ENCODE data around the gene SP6. TPM values are rescaled to one million over a fixed set of nuclear protein-coding genes. Genes with fewer than 3 reads are reported as not detected.

Gene SP6
- polyA plus RNA-seq, 1 experiment = 0.04 TPM

DNA sequence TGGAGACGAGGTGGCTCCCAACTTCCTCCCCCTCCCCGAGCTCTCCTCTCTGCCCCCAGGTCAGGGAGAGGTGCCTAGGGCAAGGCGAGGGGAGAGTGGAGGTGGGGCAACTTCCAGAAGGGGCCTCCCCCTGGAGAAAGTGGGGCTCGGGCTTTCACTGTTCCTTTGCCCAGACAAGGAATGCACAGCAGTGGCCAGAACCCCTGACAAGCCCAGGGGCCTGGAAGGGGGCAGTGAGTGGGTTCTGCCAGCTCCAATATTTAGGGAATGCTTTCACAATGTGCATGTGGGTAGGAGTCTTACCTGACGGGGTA, 33.4 kb upstream of the SP6 start:
- Histone ChIP-seq H3K9me3 (ENCODE audit: control insufficient read depth, insufficient read depth, low read length) (no peaks in the 10 kb centered on the region), H3K27me3 (ENCODE audit: control insufficient read depth, insufficient read depth, low read length) (peaks cover 3% of the 10 kb centered on the region), H3K4me3 (ENCODE audit: low read depth, low read length) (no peak overlapping the region), H3K27ac (ENCODE audit: low read depth, low read length) (no peak overlapping the region)
- TF ChIP-seq, protein P1, sequence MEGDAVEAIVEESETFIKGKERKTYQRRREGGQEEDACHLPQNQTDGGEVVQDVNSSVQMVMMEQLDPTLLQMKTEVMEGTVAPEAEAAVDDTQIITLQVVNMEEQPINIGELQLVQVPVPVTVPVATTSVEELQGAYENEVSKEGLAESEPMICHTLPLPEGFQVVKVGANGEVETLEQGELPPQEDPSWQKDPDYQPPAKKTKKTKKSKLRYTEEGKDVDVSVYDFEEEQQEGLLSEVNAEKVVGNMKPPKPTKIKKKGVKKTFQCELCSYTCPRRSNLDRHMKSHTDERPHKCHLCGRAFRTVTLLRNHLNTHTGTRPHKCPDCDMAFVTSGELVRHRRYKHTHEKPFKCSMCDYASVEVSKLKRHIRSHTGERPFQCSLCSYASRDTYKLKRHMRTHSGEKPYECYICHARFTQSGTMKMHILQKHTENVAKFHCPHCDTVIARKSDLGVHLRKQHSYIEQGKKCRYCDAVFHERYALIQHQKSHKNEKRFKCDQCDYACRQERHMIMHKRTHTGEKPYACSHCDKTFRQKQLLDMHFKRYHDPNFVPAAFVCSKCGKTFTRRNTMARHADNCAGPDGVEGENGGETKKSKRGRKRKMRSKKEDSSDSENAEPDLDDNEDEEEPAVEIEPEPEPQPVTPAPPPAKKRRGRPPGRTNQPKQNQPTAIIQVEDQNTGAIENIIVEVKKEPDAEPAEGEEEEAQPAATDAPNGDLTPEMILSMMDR (IDR thresholded peaks at IDR 0.05; ENCODE audit: low read depth, low read length) = no peak
- no peak for DNase-seq (ENCODE audit: low read depth, low spot score)
- POLR2A ChIA-PET = interaction anchor here (1.9 kb wide), 1 partner anchor 53 kb away, joined by 7 read pairs; the partner anchor contains the start of genes LRRC46 and MRPL10
- CTCF ChIA-PET = interaction anchor here (15.7 kb wide), 1 partner anchor 40 kb away, joined by 502 read pairs; the partner anchor contains the start of gene SCRN2

DNA sequence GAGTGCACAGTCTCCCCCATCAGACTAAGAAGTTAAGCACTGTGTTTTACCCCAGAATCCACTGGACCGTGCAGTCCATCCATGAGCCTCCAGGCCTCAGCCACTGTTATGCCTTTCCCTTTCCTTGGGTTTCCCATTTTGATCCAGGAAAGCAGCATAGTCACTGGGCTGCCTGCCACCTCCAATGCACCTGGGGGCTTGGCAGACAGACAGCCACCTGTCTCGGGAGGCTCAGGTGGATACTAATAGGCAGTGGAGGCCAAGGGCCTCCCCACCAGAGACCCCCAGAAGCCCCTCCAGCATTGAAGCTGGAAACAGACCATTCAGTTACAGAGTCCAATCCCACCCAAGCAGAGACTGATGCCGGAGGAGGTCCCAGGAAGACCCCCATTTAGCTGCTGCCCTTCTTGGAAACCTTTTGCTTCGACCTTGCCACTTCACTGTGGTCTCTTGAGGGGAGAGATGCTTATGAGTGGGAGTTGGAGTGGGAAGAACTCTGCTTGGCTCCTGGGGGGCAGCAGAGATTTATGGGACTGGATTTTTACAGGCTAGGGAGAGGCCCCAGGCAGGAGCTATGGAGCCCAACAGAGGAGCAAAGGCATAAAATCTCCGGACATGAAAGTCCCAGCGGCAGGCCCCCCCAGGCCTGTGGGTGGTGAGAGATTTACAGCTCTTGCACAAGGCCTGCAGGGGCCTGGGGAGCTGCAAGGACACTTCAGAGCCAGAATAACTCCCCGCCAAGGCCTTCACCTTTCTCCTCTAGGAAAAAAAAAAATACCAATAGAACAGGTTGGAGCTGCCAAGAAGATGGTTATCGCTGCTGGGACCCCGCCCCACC, 32.8 kb upstream of the SP6 start:
- ChIA-PET CTCF (interaction anchor here (15.7 kb wide), 1 partner anchor 39 kb away, joined by 502 read pairs; the partner anchor contains the start of gene SCRN2), POLR2A (interaction anchor here (1.9 kb wide), 1 partner anchor 52 kb away, joined by 7 read pairs; the partner anchor contains the start of genes LRRC46 and MRPL10)
- H3K4me3 ChIP-seq (ENCODE audit: low read depth, low read length) = no peak overlapping the region
- peaks cover 3% of the 10 kb centered on the region for H3K27me3 ChIP-seq (ENCODE audit: control insufficient read depth, insufficient read depth, low read length)
- H3K9me3 ChIP-seq (ENCODE audit: control insufficient read depth, insufficient read depth, low read length) = no peaks in the 10 kb centered on the region
- TF ChIP-seq, protein P1 (IDR thresholded peaks at IDR 0.05; ENCODE audit: low read depth, low read length) = no peak
- DNase-seq (ENCODE audit: low read depth, low spot score) = no peak
- no peak overlapping the region for H3K27ac ChIP-seq (ENCODE audit: low read depth, low read length)

DNA sequence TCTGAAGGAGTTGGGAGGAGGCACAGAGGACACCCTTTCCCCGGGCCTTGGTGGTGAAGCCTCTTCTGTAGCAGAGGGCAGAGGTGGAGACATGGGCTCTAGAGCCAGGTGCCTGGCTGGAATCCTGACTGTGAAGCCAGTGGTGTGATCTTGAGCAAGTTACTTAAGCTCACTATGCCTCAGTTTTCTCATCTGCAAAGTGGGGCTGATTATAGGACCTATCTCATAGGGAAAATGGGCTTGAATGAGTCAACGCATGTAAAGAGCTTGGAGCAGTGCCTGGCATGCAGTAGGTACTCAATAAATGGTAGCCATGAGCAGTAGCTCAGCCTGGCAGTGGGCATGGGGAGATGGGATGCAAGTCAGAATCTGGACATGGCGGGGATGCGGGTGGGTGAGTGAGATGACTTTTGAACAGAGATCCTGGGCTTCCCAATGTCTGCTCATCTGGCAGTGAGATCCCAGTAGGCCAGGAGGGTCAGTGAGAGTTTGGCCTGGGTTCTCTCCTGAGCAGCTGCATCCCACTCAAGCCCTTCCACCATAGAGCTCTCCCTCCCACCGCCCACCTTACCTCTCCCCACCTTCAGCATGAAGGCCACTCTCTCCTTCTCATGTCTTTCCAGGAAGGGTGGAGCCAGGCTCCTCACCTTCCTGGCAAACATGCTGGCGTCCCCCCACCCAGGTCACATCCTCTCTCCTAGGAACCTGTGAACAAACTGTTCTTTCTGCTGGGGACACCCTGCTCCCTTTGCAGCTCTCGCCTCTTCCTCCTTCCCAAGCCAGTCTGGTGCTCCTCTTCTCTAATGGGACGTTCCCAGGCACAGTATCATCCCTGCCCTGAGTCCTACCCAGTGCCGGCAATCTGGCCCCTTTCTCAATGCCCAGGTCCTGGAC, 32.0 kb upstream of the SP6 start:
- Histone ChIP-seq H3K27ac (ENCODE audit: low read depth, low read length) (no peak overlapping the region), H3K27me3 (ENCODE audit: control insufficient read depth, insufficient read depth, low read length) (peaks cover 3% of the 10 kb centered on the region), H3K4me3 (ENCODE audit: low read depth, low read length) (no peak overlapping the region), H3K9me3 (ENCODE audit: control insufficient read depth, insufficient read depth, low read length) (no peaks in the 10 kb centered on the region)
- ChIA-PET POLR2A (no interaction called here), CTCF (interaction anchor here (15.7 kb wide), 1 partner anchor 39 kb away, joined by 502 read pairs; the partner anchor contains the start of gene SCRN2)
- no peak for DNase-seq (ENCODE audit: low read depth, low spot score)
- TF ChIP-seq, protein P1 (IDR thresholded peaks at IDR 0.05; ENCODE audit: low read depth, low read length) = no peak

DNA sequence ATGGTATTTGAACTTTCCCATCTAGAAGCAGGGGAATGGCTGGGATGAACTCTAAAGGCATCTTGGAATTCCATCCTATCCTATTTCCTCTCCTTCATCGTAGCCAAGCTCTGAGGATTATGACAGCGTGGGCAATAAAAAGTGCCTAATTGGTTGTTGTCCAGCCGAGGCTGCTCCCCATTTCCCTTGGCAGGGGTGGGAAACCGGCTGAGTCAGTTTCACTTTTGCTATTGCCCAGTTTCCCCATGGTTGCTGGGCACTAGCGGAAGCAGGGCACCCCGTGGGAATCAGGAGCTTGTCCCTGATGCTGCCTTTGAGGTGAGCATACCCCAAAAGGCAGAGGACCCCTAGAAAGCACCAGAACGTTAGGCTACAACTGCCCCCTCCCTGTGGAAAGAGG, 31.3 kb upstream of the SP6 start:
- POLR2A ChIA-PET = no interaction called here
- H3K4me3 ChIP-seq (ENCODE audit: low read depth, low read length) = no peak overlapping the region

More for the DNA sequence above, 31.3 kb upstream of the SP6 start:
- Histone ChIP-seq H3K27ac (ENCODE audit: low read depth, low read length) (no peak overlapping the region), H3K27me3 (ENCODE audit: control insufficient read depth, insufficient read depth, low read length) (peaks cover 3% of the 10 kb centered on the region), H3K9me3 (ENCODE audit: control insufficient read depth, insufficient read depth, low read length) (no peaks in the 10 kb centered on the region)
- TF ChIP-seq, protein P1 (IDR thresholded peaks at IDR 0.05; ENCODE audit: low read depth, low read length) = no peak
- CTCF ChIA-PET = interaction anchor here (15.7 kb wide), 1 partner anchor 38 kb away, joined by 502 read pairs; the partner anchor contains the start of gene SCRN2
- DNase-seq (ENCODE audit: low read depth, low spot score) = no peak
